GM21423 (cell line): ENCODE results near the gene NCBP1.

ENCODE experiments used
- ATAC-seq: cut with Tn5 transposase; IDR thresholded peaks from one replicate; pipeline ENCODE4 v1.9.1; 2021; ENCODE audit warnings: mild to moderate bottlenecking, moderate library complexity; ENCODE audit not compliant: unreplicated experiment

NCBP1 gene

DNA sequence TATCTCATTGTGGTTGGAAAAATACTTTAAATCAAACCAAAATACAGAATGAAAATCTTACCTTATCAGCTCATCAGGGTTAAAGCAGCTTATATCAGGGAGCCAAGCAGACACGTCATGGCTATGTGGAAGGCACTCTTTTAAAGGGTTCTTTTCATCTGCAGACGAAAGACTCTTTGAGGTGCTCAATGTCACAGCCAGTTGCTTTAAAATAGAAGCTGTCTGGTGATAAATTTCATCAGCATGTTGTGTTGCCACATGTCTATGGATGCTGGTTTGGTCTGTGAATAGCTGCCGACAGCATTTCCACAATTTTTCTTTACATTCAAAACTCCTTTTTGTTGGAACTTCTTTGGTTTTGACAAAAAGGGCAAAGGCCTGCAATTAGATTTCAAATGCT lies 8.0 kb upstream of the NCBP1 start:
- no peak for ATAC-seq

DNA sequence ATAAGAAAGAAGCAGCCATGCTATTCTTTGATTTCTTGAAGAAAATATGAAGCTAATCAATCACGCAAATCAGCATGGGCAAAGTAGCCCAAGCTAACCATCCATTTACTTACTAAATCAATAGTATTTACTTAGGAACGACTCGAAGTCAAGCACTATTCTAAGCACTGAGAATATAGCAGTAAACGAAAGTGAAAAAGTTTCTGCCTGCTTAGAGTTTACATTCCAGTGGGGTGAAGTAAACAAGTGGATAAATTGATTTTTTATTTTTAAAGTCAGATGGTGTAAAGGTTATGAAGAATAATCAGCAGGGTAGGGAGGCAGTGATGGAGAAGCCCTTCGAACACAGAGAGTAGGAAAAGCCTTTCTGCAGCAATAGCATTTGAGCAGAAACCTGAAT lies 6.0 kb upstream of the NCBP1 start:
- ATAC-seq: no peak

DNA sequence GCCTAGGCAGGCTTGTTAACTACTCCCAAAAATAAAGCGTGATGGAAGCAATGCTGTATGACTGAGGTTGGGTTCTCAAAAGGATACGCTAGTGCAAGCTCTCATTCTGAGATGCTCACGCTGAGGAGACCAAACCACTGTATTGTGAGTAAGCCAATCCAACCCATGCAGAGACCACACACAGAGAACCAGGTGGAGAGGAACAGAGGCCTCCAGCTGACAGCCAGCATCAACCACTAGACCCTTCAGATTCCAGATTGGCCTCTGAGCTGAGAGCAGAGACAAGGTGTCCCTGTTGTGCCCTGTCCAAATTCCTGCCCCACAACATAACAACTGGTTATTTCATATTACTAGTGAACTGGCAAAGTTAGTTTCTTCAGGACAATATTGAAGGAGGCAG lies 5.0 kb upstream of the NCBP1 start:
- no peak for ATAC-seq

DNA sequence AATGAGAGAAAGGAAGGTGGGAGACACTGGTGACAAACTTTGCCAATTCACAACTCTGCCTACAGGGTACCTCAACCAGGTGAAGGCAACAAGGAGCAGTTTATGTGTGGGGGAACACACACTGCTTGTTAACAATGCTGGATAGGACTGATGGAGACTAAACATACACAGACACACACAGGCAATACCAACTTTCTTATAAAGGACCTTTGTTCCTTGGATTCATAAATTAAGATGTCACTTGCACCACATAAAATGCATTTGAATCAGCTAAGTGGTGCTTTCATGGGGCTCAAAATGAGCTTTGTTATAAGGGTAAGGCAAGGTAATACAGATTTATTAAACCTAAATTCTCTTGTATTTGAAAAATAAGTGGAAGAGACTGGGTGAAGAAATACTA lies 4.5 kb upstream of the NCBP1 start:
- no peak for ATAC-seq

DNA sequence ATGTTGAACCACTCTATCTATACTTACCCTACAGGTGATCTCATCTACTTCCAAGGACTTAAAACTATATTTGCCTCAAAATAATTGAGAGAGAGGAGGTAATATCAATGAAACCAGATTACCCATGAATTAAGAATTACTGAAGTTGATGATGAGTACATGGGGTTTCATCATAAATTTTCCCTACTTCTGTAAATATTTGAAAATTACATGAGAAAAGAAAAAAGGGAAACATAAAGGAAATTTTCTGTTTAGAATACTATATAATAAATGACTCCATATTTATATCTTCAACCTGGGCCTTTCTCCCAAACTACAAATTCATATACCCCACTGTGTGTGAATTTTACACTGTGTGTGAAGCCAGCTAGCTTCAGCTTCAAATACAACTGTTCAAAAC lies 3.0 kb upstream of the NCBP1 start:
- ATAC-seq: no peak

DNA sequence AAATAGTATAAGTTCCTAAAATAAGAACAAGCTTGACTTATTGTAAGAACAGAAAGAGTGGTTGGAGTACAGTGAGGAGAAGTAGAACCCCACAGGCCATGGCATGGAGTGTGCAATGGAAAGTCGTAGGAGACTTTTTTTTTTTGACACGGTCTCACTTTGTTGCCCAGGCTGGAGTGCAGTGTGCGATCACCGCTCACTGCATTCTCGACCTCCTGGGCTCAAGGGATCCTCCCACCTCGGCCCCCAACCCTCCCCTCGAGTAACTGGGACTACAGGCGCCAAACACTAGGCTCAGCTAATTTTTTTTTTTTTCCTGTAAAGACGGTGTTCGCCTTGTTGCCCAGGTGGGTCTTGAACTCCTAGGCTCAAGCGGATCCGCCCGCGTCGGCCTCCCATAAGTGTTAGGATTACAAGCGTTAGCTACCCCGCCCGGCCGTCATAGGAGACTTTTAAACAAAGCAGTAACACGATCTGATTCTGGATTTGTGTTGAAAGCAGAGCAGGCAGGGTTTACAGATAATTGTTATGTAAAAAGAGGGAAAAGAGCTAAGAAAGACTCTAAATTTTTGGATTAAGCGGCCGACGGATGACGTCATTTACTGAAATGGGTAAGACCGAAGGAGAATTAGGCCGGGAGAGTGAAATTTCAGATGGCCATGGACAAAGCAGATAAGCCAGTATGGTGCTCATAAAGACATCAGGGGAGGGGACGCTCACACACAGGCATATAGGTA lies 1.2 kb upstream of the NCBP1 start:
- ATAC-seq: peak; percentile 0

DNA sequence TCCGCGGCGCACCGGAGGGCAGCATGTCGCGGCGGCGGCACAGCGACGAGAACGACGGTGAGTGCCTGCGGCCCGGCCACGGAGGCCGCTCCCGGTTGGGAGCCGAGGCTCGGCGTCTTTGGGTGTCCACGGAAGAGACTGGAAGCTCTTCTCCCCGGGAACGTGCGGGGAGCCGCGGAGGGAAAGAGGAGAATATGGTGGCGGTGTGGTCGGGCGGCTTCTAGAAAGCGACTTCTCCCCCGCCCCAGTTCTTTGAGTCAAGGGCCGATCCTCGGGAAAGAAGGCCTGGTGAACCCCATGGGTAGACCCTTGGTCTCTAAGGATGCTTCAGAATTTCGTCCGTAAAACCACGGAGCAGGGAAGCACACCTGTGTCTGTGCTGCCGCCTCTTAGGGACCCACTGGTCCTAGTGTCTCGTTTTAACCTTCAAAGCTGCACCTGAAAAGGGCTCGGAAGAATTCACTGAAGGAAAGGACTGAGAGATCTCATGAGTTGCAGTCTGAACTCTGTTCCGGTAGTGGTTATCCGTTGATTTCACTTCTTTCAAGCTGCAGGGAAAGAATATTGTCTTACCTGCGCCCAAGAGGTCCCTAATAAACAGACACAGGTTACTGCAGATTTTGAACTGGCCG lies 354 bp downstream of the NCBP1 start:
- no peak for ATAC-seq

DNA sequence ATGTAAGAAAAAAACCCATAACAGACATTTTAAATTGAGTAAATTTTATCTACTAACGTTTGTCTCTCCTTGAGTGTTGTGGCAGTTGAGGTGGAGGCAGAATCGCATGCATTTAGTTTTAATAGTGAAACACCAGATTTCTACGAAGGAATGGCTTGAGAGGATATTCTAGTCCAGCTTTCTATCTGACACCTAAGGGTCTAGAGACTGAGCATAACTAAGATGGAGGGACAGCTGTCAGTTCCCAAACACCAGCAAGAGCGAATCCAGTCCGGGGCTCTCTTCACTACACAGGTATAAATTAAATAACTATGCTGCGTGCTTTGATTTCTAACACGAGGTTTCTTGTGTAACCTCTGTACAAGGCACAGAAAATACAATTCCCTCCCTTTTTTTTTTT lies 1.4 kb downstream of the NCBP1 start:
- ATAC-seq: no peak

DNA sequence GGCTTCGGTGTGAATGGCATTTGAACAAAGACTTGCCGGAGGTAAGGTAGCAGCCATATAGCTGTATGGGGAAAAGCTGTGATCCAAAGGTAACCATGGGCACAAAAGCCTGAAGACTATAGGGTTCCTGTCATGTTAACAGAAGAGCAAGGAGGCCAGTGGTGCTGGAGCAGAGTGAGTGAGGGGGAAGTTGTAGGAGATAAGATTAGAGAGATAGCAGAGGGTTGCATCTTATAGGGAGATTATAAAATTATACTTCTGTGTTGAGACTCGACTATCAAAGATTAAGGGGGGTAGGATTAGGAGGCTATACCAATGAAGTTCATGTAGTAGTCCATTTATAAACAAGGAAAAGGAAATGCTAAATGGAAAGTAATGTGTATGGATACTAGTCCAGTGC lies 3.3 kb downstream of the NCBP1 start:
- no peak for ATAC-seq

DNA sequence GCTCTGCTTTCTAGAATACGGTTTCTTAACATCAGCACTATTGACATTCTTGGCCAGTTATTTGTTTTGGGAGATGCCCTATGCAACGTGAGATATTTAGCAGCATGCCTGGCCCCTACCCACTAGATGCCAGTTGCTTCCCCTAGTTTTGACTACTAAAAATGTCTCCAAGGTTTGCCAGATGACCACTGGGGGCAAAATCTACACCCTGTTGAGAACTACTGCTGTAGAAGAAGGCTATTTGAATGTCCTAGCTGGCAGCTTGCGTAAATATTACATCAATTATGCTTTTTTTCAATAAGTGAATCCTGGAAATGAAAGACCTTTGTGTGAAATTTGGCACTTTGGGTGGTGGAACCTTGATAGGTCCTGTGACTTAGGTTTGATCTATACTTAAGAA lies 5.0 kb downstream of the NCBP1 start:
- no peak for ATAC-seq

DNA sequence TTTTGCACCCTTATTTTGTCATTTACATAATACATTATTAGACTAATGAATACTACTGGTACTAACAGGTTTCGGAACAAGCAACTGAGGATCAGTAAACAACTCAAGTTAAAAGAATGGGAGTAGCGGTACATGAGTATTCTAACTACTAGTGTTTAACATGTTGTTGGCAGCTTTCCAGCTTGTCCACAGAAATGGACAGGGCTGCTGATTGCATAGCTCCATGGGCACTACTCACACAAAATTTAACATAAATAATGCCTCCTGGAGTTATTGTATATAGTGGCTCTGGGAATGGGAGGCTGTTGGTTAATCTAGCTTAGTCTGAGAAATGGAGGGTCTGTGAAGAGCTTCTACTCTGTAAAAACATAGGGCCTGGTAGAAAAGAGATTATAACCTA lies 6.7 kb downstream of the NCBP1 start:
- ATAC-seq: no peak

DNA sequence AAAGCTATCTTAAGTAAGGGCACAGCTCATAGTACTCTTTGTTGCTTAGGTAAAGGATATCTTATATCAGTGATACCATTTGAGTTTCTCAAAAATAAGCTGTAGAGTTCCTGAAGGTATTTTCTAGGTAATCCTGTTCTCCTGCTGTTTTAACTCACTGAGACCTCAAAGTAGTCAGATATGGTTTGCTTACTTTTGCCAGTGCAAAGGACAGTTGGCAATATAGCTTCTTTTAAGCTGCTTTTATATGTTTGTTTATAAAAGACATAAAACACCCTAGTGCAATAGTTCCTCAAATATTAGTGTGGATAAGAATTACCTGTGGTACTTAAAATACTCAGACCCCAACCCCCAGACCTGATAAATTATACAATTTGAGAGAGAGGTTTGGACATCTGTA lies 12.1 kb downstream of the NCBP1 start:
- no peak for ATAC-seq

DNA sequence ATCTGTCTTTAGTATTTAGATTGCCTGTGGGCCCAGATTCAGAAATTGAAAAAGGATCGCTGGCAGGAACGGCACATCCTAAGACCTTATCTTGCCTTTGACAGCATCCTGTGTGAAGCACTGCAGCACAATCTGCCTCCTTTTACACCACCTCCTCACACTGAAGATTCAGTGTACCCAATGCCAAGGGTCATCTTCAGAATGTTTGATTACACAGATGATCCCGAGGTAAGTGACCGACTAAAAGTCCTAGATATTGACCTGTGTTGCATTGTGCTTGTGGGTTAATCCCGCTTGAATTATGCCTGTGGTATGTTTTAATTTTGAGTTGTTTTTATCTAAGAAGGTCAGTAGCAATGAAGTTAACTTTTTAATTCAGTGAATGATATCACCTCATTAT lies 14.4 kb downstream of the NCBP1 start:
- ATAC-seq: no peak

DNA sequence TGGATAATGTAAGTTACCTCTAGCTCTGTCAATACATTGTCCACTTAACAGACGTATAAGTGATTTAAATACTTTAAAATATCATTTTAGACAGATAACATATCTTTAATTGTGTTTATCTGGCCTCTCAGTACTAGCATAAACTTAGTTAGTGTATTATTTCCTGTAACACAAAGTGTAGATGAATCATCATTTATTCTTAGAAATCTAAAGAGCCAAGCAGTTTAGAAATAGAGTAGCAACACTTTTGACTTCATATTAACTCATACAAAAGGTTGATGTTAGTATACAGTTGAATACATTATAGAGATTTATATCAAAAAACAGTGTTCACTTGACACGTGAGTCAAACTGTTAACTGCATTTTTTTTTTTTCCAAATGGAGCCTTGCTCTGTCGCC lies 18.0 kb downstream of the NCBP1 start:
- ATAC-seq: no peak

DNA sequence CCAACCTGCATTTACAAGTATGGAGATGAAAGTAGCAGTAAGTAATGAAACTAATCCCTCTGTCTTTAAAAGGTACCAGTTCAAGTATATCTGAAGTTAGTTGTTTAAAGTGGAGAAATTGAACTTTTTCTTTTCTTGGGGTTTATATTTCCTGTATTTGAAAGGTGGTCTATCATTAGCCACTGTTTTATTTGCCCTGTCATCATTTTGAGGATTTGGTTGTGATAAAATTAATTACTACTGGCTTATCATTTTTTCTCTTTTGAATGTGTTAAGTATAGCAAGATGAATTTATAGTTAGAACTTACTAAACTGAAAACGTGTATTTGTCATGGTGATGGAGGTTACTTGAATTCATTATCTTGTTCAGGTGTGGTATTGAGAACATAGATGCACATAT lies 25.1 kb downstream of the NCBP1 start:
- no peak for ATAC-seq

DNA sequence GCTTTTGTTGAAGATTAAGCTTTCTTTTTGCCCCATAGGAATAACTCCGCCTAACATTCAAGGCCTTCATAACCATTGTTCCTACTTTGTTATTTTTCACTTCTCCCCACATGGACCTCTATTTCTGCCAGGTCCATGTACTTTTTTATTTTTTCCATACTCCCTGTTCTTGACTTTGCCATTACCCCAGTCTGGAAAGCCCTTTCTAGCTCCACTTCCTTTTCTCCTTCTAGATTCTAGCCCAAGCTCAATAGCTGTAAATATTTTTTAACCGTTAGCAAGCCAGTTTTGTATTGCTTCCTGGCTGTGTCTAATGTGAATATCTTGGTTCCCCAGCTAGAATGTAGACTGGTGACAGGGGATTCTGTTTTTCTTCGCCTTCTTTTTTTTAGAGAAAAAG lies 26.1 kb downstream of the NCBP1 start:
- no peak for ATAC-seq

DNA sequence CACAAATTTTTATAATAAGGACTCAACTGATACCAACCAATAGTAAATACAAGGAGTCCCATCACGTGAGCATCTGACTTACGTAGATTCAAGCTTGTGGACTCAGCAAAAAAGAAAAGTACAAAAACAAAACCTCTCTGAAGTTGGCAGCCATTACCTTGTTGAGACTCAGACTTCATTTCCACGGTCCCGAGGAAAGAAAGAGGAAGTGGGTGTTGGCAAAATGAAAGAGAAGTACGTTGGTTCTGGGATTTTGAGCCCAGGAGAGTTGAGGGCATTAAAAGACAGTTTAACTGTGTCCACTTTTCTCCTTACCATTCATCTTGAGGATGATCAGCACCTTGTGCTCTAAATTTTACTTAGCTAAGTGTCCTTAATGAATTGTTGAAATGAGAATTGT lies 26.7 kb downstream of the NCBP1 start:
- ATAC-seq: no peak

DNA sequence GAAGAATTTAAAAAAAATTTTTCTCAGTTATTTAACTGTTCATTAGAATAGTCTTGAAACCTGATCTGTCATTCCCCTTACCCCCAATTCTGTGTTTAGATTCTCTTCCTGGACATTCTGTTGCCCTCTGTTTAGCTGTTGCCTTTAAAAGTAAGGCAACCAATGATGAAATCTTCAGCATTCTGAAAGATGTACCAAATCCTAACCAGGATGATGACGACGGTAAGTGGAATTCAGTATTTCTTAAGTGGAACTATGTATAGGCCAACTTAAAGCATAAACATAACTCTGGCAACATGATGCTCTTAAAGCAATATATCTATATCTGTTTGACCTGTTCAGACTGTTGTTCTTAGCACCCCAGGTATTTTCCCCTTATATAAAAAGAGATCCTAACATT lies 27.2 kb downstream of the NCBP1 start:
- no peak for ATAC-seq

DNA sequence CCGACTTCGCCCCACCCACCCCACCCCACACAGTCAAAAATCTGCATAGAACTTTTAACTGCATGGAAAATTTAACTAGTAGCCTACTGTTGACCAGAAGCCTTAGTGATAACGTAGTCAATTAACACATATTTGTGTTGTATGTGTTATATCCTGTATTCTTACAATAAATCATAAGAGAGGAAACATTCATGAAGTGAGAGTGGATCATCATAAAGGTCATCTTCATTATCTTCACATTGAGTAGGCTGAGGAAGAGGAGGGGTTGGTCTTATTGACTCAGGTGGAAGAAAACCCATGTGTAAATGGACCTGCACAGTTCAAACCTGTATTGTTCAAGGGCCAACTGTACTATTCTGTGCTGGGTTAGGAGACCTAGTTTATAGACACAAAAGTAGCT lies 32.1 kb downstream of the NCBP1 start:
- no peak for ATAC-seq

DNA sequence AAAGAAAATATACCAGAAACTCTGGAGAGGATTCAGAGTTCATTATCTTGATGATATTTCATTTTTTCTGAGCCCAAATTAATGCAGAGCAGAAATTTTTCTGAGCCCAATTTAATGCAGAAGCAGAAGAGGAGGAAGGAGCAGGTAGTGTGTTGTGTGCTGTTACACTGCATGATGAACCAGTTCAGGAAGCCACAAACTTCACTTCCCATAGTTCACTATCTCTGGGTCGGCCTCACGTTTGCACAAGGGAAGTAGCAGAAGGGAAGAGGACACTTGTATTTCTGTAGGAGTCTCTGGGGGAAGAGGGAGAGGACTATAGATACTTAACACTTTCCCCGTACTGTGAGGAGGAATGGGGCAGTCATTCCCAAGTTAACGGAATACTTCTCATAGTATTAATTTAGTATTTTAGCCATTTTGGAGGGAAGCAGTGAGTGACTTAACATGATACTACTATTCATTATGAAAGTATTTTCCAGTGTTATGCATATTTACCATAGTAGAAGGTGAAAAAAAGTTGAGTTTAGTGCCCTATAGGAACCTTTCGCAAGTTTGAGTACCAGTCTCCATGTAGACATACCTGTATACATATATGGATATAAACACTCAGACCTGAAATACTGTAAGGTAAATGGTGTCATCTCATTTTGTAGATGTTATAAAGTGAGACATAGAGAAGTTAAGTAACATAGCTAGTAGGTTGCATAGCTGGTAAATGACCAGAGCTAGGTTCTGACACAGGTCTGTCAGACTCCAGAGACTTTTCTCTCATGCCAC lies 33.5 kb downstream of the NCBP1 start:
- no peak for ATAC-seq

DNA sequence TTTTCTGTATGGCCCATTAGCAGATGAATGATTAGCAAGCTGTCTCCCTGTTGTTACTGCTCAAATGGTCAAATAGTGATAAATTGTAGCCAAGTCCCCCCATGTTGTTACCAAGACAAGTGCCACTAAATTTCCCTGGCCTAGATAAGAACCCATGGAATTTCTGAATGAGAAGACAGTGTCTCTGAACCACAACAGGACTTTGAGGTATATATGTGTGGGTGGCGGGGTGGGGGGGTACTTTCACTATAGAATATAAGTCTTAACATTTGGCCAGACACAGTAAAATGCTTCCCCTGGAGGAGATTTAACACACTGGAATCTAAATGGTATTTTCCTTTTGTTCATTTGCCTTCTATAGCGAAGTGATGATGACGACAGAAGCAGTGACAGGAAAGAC lies 34.9 kb downstream of the NCBP1 start:
- no peak for ATAC-seq

DNA sequence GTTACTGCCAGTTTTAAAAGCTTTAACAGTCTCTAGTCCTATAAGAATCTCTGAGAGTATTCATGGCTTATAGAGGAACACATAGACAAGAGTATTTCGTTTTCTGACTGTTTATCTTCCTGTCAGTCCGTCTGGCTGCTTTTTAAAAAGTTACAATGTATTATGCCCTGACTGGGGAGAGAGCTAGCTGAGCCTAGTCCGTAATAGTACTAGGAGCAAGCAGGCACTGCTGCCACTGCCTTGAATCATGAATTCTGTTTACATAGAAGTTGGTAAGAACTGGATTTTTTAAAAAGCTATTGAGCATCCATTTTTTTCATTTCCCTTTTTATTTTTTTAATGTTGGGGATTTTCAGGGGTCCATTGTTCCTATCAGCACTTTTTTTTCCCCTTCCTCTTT lies 37.0 kb downstream of the NCBP1 start:
- no peak for ATAC-seq
